HG03354 (cell line): Measurements from ENCODE around the gene RAB31.
"Not testable (repeated sequence)": the region's sequence is repeated elsewhere in the genome, so short reads cannot be mapped to it uniquely, and the experiment has no call there.

Source experiments
- ATAC-seq: cut with Tn5 transposase; IDR thresholded peaks from one replicate; pipeline ENCODE4 v1.9.1; 2021; ENCODE audit warnings: mild to moderate bottlenecking; ENCODE audit not compliant: unreplicated experiment, poor library complexity, severe bottlenecking

Gene RAB31

DNA sequence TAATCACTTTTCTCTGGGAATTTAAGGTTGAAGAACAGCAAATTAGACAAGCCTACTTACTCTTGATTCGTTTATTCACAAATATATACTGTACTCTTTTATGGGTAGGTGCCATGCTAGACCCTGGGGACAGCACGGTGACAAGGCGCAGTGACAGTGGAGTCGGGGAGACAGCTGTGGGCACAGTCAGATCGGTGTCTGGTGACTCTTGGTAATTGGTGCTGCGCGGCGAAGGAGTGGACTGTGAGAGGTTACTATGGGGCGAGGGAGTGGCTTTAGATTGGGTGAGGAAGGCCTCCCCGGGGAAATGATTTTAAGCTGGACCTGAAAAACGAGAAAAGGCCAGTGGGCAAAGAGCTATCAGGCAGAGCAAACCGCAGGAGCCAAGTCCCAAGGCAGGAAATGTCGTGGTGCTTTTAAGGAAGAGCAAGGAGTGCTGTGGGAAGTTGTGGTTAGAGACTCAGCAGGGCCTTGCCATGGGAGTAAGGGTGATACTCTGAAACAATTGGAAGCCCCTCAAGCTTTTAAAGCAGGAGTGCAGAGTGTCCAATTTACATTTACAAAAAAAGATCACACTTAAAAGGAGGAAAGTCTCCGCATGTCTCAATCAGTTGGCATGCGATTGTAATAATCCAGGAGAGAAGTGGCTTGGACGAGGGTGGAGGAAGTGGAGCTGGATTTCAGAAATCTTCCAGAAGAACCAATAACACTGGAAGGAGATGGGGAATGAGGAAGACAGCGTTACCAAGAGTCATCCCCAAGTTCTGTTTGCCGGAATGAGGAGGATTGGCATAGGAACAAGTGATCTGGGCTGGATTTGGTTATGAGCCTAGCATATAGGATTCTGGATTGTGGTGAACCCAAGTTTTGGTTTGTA lies 141.5 kb downstream of the RAB31 start:
- no peak for ATAC-seq

DNA sequence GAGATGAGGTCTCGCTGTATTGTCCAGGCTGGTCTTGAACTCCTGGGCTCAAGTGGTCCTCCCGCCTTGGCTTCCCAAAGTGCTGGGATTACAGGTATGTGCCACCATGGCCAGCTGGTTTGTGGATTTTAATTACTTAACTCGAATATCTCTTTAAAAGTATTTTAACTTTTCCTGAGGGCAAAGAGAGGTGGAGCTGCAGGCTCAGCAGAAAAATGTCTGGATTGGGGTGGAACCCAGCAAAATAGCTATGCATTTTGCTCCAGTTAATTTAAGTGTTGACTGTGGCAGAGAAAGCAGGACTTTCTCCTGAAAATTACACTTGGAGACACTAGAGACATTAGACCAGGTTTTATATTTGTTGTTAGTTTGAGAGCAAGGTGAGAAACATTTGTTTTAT lies 142.2 kb downstream of the RAB31 start:
- no peak for ATAC-seq

DNA sequence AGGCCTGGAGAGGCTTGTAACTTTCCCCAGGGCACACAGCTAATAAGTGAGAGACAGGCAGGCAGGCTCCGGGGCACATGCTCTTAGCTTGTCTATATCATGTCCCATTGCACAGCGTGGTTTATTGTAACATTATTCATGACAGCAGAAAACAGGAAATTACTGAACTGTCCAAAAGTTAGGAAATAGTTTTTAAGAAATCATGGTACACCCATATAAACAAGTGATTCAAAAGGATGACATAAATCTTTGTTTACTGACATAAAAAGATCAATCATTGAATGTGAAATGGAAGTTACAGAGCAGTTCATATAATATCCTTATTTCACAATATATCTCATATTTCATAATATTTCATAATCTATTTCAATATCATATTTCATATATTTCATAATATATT lies 143.4 kb downstream of the RAB31 start:
- no peak for ATAC-seq

DNA sequence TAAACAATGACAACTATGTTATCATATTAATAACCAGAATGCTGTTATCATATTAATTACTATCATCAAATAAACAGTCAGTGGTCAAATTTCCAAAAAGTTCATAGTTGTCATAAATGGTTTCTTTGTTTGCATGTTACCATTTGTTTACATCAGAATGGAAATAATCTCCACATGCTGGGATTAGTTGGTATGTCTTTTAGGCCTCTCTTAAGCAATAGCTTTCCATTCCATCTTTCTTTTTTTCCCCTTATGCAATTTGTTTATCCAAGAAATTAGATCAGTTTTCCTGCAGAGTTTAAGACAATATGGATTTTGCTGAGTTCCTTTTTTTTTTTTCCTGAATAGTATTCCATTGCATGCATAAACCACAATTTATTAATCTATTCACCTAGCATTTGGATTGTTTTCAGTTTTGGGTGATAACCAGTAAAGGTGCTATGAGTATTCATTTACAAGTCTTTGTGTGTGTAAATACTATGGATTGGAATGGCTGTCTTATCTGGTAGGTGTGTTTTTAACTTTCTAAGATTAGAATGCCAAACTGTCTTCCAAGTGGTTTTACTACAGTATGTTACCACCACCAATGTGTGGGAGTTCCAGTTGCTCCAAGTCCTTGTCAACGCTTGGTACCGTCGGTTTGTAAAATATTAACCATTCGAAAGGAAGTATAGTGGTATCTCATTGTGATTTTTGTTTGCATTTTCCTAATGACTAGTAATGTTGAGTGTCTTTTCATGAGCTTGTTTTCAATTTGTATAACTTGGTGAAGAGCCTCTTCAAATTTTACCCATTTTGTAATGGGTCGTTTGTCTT lies 144.4 kb downstream of the RAB31 start:
- no peak for ATAC-seq

DNA sequence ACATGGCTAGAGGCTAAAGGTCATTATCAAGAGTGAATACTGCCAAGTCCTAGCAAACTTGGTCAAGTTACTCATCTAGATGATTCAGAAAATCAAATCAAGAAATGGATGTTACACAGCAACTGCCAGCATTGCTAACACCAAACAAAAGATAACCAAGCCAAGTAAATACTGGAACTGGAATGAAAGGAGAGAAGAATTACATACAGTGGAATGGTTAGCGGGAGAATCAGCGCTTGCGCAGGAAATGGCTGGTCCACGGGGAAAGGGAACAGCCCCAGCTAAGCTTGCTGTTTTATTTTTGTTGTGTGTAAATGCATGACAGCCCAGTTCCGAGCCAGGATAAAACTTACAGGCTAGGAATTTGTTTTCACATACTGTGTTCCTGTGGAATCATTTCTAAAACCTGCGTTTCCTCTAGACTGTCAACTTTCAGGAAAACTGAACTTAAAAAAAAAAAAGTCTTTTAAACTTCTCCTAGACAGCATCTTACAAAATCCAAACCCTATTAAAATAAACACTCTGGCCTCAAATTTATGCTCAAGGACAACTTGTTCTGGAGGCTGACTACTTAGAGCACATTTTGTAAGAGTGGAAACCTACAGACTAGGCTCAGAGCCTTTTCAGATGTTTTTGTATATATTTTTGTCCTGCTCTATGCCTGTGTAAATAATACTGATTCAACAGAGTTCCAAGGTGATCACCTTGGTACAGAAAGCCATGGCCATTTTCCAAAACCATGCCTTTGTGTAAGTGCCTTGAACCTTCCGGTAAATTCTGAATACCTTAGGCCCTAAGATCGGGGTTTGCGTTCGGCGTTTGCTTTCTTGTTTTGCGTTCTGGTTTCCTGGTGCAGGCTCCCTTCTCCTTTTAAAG lies 146.9 kb downstream of the RAB31 start:
- no peak for ATAC-seq

DNA sequence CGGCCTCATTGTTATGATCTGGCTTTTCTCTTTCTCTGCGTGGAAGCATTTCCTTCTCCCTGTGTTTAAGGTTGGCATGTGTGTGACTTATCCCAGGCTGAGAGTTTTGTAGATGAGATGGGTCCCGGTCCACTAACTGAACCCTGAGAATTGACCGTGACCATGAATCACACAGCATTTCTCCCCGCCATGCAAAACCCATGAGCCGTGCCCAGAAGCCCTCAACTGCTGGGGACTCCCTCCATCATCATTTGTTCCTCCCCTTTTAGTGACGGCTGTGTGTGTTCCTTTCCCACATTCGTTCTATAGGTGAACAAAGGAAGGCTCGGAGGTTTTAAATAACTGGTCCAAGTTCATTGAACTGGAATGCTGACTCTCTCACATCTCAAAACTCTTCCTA lies 147.6 kb downstream of the RAB31 start:
- ATAC-seq: no peak

DNA sequence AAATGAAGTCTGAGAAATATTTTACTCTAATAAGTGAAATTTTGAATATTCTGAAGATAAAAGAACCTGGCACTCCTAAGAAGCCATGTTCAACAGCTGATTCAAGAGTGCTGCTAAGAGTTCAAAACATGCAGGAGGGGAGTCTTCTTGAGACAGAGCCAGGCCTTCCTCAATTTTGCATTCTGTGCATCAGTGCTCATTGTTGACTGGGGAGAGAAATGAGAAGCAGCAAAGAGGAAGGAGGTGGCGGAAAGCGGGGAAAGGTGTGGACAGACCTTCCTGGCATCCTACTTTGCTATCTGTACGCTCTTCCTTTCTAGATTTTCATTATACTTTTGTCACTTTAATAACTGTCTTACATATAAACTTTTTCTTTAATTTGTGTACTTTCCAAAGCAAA lies 148.0 kb downstream of the RAB31 start:
- ATAC-seq: no peak

DNA sequence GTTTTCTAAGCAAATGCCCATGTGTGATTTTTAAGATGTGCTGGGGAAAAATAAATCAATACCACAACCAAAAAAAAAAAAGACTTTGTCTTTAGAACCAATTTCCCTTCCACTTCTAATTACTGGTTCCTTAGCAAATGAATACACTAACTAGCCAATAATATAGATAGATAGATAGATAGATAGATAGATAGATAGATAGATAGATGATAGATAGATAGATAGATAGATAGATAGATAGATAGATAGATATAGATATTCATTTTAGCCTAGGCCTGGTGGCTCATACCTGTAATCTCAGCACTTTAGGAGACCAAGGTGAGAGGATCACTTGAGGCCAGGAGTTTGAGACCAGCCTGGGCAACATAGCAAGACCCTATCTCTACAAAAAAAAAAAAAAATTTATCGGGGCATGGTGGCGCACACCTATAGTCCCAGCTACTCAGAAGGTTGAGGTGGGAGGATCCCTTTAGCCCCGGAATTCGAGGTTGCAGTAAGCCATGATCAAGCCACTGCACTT lies 149.4 kb downstream of the RAB31 start:
- not testable (repeated sequence) for ATAC-seq

DNA sequence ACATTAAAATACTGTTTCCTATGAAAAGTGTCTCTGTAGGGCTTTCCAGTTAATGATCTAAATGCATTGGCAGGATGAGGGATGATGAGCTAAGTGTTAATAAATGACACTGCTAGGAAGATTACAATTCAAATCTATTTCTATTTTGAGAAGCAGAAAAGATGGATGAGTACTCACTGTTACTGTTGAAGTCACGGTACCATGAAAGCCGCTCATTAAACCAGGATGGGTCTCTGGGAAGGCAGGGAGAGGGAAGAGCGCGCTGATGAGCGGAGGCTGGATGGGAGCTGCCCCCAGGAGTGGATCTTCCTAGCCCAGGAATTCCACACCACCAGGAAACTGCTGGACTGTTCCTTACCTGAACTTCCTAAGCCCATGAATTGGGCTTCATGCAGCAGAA lies 150.5 kb downstream of the RAB31 start:
- ATAC-seq: no peak

DNA sequence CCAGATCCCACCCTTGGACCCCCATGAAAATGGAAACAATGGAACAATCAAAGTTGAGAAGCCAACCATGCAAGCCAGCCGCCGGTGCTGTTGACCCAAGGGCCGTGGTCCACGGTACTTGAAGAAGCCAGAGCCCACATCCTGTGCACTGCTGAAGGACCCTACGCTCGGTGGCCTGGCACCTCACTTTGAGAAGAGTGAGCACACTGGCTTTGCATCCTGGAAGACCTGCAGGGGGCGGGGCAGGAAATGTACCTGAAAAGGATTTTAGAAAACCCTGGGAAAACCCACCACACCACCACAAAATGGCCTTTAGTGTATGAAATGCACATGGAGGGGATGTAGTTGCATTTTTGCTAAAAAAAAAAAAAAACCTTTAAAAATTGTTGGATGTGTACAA lies 151.1 kb downstream of the RAB31 start:
- ATAC-seq: no peak

DNA sequence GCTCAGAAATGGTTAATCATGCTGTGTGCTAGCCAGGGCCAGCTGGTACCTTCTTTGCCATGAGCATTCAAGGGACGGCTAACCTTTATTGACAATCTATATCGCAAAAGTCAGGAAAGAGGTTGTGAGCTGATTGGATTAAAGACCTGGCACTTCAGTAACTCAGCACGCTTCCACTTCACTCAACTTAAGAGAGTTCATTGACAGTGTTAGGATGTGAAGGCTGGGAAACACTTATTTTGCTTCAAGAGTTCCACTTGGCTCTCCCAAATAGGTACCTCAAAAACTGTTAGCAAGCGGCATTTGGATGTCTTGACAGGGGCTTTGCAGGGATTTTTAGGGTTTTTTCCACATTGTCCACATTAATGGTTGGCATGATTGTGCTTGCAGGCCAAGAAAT lies 152.6 kb downstream of the RAB31 start:
- ATAC-seq: no peak

DNA sequence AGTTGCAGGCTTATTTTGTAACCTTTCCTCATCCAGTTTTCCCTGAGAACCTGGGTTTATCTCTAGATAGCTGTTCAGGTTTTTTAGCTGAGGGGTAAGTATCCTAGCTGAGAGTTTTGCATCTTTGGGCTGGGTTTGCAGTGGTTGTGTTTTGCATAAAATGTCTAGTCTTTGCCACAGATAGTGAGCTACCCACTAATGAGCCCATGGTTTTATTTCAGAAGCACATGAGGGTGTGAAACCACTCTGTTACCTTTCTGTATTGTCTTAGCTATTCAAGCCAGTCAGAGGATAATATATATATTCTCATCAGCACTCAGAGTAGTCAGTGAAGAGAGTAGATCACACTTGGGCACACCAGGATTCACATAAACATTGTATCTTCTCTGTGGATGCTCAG lies 153.1 kb downstream of the RAB31 start:
- ATAC-seq: peak; percentile 90

DNA sequence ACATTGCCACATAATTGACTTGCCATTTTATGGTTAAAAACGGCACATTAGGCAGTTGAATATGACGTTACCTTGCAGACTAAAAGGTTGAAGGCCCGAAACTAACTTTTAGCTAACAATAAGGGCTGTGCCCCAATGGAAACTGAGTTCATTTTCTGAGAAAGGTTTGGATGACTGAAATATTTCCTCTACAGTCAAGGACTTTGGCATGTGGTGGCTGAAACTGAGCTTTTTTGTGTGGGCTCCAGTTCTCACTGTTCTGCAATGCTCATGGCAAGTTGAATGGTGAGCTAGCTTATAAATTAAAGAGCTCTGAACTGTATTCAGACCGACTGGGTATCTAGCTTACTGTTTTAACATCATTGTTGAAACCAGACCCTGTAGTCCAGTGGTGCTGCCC lies 153.8 kb downstream of the RAB31 start:
- ATAC-seq: no peak

DNA sequence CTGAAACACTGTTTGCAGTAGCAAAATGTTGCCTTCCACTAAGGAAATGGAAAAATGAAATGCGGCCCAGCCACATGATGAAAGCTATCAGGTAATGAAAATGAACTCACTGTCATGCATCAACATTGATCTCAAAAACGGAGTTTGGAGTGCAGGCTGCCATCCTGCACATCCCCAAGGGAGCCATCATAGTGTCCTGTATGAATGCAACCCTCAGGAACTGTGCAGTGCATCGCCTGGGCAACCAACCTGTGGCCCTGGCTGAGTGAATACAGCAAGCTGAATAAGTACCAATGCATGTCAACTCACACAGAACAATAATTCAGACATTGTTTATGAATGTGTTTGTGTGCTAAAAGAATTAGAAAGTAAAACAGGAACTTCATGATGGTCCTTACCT lies 154.6 kb downstream of the RAB31 start:
- ATAC-seq: no peak

DNA sequence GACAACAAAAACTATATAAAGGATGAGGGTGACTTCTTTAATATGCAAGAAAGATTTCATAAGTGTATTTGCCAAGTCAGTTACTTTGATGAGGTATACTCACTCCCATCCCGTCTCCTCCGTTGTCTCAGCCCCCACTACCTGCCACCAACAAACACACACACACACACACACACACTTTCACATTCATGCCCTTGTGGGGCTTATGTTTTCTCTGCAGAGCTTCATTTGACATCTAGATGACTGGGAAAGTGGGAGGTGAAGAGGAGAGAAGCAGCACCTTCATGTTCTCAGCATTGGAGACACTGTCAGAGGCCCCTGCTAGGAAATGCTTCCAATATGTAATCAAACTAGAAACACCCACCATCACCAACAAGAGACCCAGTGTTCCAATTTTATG lies 155.2 kb downstream of the RAB31 start:
- ATAC-seq: no peak

DNA sequence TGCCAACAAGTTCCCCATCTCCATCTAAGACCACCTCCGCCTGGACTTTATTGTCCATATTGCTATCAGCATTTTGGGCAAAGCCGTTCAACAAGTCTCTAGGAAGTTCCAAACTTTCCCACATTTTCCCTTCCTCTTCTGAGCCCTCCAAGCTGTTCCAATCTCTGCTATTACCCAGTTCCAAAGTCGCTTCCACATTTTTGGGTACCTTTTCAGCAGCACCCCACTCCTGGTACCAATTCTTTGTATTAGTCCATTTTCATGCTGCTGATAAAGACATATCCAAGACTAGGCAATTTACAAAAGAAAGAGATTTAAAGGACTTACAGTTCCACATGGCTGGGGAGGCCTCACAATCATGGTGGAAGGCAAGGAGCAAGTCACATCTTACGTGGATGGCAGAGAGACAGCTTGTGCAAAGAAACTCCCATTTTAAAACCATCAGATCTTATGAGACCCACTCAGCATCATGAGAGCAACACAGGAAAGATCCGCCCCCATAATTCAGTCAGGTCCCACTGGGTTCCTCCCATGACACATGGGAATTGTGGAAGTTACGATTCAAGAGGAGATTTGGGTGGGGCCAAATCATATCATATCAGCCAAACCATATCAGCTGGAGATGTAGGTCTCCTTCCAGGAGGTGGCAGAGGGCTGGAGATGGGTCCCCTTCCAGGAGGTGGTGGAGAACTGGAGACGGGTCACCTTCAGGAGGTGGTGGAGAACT lies 157.8 kb downstream of the RAB31 start:
- no peak for ATAC-seq

DNA sequence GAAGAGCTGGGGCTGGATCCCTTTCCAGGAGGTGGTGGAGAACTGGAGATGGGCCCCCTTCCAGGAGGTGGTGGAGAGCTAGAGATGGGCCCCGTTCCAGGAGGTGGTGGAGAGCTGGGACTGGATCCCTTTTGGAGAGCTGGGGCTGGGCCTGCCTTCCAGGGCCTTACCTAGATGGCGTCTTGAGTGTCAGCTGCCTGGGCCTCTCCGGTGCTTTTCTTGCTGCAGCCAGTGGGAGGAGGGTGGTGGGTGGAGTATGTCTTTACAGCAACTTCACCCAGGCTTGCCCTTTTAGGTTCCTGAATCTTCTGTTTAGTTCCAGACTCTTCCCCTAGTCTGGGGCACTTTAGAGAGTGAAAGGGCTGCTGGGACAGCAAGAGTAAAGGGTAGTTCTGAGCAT lies 158.5 kb downstream of the RAB31 start:
- no peak for ATAC-seq

DNA sequence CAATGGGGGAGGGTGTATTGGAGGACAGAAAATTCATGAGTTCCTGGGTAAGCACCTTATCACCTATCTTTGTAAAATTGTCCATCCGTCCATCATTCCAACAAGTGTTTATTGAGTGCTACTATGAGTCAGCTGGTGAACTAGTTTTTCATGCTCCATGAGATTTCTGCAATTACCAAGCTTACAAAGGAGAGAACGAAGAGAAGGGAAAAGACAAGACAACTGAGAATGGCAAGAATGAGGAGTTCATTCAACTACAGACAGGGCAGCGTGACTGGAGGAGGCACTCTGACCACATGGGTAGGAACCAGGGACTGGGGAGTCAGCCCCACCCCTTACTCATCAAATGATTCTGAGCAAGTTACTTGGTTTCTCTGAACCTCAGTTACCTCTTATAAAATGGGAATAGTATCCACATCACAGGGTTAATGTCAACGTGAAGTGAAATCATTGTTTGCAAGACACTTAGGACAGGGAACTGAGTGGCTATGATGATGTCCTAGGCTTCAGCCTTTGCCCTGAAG lies 159.0 kb downstream of the RAB31 start:
- ATAC-seq: no peak
